HG03045 (cell line): ENCODE measurements around the gene MTRFR.
"Not testable (repeated sequence)": the region's sequence is repeated elsewhere in the genome, so short reads cannot be mapped to it uniquely, and the experiment has no call there.

Experiments
- ATAC-seq: cut with Tn5 transposase; IDR thresholded peaks from one replicate; pipeline ENCODE4 v1.9.1; 2021; ENCODE audit warnings: mild to moderate bottlenecking, moderate library complexity; ENCODE audit not compliant: unreplicated experiment

MTRFR gene

DNA sequence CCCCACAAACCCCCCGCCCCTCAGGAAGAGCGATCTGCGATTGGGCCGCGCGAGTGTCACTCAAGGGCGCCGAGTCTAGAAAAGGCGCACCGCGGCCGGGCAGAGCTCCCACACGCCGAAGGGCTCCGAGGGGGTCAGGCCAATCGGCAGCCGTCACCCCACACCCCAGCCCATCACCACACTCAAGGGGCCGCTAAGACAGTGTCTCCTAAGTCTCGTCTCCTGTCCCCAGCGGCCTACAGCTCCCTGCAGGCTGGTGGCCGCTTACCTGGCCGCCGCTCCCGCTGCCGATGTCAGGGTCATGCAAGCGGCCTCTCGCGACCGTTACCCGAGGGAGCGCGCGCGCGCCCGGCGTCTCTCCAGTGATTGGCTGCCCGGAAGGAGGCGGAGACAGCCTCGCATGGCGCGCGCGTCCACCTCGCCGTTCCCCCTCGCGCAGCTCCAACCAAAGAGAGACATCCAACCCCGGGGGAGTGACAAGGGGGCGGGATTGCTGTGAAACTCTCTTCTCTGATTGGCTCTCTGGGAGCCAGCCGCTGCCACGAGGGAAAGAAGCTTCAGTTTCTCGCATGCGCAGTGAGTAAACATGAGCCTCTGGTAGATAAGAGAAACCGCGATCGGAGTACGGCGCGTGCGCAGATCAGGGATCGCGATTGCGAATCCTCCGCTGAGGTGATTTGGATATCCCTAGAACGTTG, at the start of gene MTRFR, which contains the start of gene MPHOSPH9:
Gene MTRFR (plus strand): TSS at position 630 of the 698 bp plus-strand sequence. CDS start 20,239 bp downstream, outside the sequence.
Gene MPHOSPH9 (minus strand): TSS at position 335 of the 698 bp plus-strand sequence. CDS start 2,777 bp downstream, outside the sequence.
- peak; percentile 86 for ATAC-seq

- ATAC-seq: no peak
Measured at GRCh38 chr12:123187637-123188036, 45.6 kb upstream of the MTRFR start.

DNA sequence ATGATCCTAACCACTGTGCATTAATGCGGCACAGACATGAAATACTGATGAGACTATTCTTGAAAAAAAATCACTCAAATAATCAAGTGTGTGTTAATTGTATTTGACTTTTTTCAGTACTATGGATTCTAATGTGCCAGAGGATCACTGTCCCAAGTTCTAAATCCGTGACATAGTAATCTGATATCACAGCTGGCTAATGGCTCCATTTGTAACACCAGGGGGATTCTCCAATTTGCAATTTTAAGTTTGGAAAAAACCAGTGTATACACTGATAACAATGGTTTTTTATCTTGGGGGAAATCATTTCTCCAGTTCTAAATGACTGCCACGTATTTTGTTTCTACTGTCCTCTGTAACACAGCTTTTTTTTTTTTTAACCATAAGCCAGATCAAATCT, 33.3 kb upstream of the MTRFR start:
- ATAC-seq: no peak

- no peak for ATAC-seq
Measured at GRCh38 chr12:123200414-123200813, 32.8 kb upstream of the MTRFR start.

- ATAC-seq: not testable (repeated sequence)
Measured at GRCh38 chr12:123206794-123207193, 26.4 kb upstream of the MTRFR start.

DNA sequence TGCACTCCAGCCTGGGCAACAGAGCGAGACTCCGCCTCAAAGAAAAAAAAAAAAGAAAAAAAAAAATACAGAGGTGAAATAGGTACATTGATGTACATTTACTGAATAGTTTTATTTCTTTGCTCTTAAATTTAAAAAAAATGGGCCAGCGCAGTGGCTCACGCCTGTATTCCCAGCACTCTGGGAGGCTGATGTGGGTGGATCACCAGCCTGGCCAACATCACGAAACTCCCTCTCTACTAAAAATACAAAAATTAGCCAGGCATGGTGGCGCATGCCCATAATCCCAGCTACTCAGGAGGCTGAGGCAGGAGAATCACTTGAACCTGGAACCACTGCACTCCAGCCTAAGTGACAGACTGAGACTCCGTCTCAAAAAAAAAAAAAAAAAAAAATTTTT, 25.4 kb upstream of the MTRFR start:
- ATAC-seq: not testable (repeated sequence)

GRCh38 chr12:123223241-123223668, 10.0 kb upstream of the MTRFR start:
- peak; percentile 46 for ATAC-seq

- ATAC-seq: no peak
Measured at GRCh38 chr12:123225443-123225842, 7.8 kb upstream of the MTRFR start.

DNA sequence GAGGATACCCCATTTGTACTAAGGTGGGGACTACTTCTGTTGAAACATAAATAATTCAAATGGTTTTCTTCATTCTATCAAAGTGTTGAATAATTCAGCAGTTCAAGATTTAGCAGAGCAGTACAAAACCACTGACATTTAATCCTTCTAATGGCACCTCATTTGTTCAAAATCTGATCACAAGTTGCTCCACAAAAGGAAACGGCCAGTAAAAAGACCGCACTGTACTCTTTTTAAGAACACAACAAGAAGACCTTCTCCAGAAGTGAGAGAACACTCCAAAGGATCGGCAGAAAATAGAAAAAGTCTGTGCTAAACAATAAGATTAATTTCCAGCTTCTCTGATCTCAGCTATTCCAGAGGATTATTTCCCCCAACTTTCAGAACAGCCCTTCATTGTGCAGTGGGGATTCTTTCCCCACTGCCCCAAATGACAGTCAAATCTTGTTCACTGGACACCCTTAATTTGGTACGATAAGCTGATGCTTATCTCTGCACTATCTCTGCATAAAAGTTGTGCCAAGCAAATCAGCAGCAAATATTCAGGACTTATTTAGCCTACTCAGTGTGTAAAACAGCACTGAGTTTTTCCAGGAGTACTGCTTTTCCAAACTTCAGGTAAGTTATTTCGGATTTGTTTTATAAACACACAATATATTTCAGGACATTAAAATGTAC, 5.5 kb upstream of the MTRFR start:
- no peak for ATAC-seq

- ATAC-seq: no peak
Measured at GRCh38 chr12:123229051-123229450, 4.2 kb upstream of the MTRFR start.

GRCh38 chr12:123231931-123232330, 1.3 kb upstream of the MTRFR start:
- no peak for ATAC-seq

- no peak for ATAC-seq
Measured at GRCh38 chr12:123232472-123232806, 797 bp upstream of the MTRFR start.

GRCh38 chr12:123233505-123234308, 471 bp downstream of the MTRFR start:
- ATAC-seq: peak; percentile 16

DNA sequence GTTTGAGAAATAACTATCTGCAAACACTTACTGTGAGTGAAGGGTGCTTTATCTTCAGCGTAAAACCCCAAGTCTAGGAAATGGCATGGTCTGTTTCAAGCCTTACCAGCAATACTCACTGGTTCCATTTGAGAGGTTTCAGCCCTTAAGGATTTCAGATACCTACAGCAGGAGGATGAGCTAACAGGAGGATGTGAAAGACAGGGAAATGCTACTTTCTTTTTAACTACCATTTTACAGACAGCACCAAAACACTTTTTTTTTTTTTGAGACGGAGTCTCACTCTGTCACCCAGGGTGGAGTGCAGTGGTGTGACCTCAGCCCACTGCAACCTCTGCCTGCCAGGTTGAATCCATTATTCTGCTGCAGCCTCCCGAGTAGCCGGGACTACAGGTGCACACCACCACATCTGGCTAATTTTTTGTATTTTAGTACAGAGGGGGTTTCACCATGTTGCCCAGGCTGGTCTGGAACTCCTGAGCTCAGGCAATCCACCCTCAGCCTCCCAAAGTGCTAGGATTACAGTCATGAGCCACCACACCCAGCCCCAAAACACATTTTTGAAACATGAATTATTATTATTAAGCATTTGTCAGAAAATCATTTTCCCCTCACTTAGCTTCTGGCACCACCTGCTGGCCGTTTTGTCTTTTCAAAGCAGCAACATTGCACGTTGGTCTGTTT, 4.6 kb downstream of the MTRFR start:
- ATAC-seq: no peak

GRCh38 chr12:123238330-123238682, 5.1 kb downstream of the MTRFR start:
- ATAC-seq: no peak

DNA sequence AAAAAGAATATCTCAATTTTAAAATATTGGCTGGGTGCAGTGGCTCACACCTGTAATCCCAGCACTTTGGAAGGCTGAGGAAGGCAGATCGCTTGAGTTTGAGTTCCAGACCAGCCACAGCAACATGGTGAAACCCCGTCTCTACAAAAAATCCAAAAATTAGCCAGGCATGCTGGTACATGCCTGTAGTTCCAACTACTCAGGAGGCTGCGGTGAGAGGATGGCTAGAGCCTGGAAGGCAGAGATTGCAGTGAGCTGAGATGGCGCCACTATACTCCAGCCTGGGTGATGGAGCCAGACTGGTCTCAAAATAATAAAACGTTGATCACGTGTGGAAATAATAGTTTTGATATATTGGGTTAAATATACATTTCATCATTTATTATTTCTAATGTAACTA, 5.7 kb downstream of the MTRFR start:
- no peak for ATAC-seq

- no peak for ATAC-seq
Measured at GRCh38 chr12:123242116-123242904, 9.1 kb downstream of the MTRFR start.

DNA sequence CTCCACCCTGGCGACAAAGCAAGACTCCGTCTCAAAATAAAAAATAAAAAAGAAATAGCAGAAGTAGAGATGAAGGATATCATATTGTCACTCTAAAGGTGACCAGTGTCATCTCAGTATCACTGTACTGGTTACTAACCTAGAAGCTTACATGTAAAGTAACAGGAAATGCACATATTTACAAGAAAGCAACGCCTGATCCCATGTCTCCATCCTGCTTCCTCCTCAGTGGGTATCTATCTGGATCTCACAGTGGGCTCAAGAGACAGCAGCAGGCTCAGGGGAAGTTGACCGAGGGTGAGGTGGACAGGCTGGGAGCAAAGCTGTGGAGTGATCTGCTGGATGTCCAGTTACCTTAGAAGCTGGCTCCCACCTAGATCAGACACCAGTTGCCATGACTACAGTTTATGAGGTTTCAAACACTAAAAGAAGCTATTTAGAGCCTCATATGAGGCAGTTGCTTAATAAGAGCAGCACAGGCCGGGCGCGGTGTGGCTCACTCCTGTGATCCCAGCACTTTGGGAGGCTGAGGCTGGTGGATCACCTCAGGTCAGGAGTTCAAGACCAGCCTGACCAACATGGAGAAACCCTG, 10.5 kb downstream of the MTRFR start:
- no peak for ATAC-seq

DNA sequence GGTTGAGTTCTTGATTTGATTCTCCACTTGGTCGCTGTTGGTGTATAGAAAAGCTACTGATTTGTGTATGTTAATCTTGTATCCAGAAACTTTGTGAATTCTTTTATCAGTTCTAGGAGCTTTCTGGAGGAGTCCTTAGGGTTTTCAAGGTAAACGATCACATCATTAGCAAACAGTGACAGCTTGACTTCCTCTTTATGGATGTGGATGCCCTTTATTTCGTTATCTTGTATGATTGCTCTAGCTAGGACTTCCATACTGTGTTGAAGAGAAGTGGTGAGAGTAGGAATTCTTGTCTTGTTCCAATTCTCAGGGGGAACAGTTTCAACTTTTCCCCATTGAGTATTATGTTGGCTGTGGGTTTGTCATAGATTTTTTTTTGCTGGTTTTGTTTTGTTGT, 12.4 kb downstream of the MTRFR start:
- ATAC-seq: no peak

GRCh38 chr12:123248129-123248528, 14.9 kb downstream of the MTRFR start:
- not testable (repeated sequence) for ATAC-seq
